ENCODE data around the gene STRADA. TPM values are rescaled to one million over a fixed set of nuclear protein-coding genes. Genes with fewer than 3 reads are reported as not detected.

Gene STRADA
- total and polyA plus RNA-seq, 2 donors (not counting 3 experiments of a cell fraction or from before 2014, with no cell fraction given) = 47.0 to 53.6 TPM

GRCh38 chr17:63780928-63781327 is 39.3 kb upstream of the STRADA start:
- DNase-seq (ENCODE audit: low read depth, low spot score) (no peak), FAIRE-seq (no peak)
- H3K79me2 ChIP-seq (ENCODE audit: control insufficient read depth, insufficient read depth, low read length) = peaks cover 95% of the 10 kb centered on the region
- POLR2A ChIA-PET = no interaction called here
- H3K9ac ChIP-seq (replicated peaks; ENCODE audit: extremely low read depth, insufficient read depth, low read length) = no peak overlapping the region
- no peak for TF ChIP-seq JUN (IDR thresholded peaks at IDR 0.05; ENCODE audit: borderline replicate concordance, insufficient read depth, insufficient read length, low read depth)
- TF ChIP-seq POLR2AphosphoS5 (IDR thresholded peaks at IDR 0.05; ENCODE audit: insufficient read depth, low read depth, low read length) = no peak
- no peak for TF ChIP-seq MYC (IDR thresholded peaks at IDR 0.05; ENCODE audit: low read depth, low read length)
- no peak for TF ChIP-seq POLR2A (IDR thresholded peaks at IDR 0.05; ENCODE audit: low read depth, low read length)
- no peak for TF ChIP-seq GATA2 (IDR thresholded peaks at IDR 0.05; ENCODE audit: insufficient read depth, insufficient read length, low read depth, low read length)
- TF ChIP-seq MAX (IDR thresholded peaks at IDR 0.05; ENCODE audit: insufficient read depth, insufficient read length) = no peak
- TF ChIP-seq EZH2 (IDR thresholded peaks at IDR 0.05; ENCODE audit: borderline replicate concordance, low read depth, low read length, severe bottlenecking) = no peak
- TF ChIP-seq FOS (IDR thresholded peaks at IDR 0.05; ENCODE audit: borderline replicate concordance, insufficient read depth, low read length) = no peak
- no peak for TF ChIP-seq CTCF (IDR thresholded peaks at IDR 0.05; ENCODE audit: extremely low read depth in 1 of 2, insufficient read depth in 1 of 2, low read depth in 1 of 2, low read length in 2 of 2)
- no peaks in the 10 kb centered on the region for H3K9me1 ChIP-seq (replicated peaks; ENCODE audit: control insufficient read depth, extremely low read depth, insufficient read depth, low read length)
- intact Hi-C loops (cut with micrococcal nuclease) (no loop called here), dilution Hi-C loops (cut with MboI; ENCODE audit: extremely low pct_ligation_motif_present, low sequenced_read_pairs) (no loop called here)
- peak overlapping the region; percentile 25 for H3K4me2 ChIP-seq (ENCODE audit: insufficient read depth, low read length)
- H3K4me1 ChIP-seq (ENCODE audit: control insufficient read depth, extremely low read depth, insufficient read depth, low read length) = peaks cover 13% of the 10 kb centered on the region
- no peak overlapping the region for H3K27ac ChIP-seq (ENCODE audit: insufficient read depth, low read depth, low read length)
- H3K36me3 ChIP-seq (ENCODE audit: control insufficient read depth in 2 of 2, extremely low read depth in 1 of 2, insufficient read depth in 2 of 2, low read length in 2 of 2) = peaks cover 0 to 6% of the 10 kb centered on the region in 2 experiments
- H3K27me3 ChIP-seq (ENCODE audit: control insufficient read depth in 2 of 2, insufficient read depth in 2 of 2, low read length in 2 of 2) = no peaks in the 10 kb centered on the region
- peaks cover 10% of the 10 kb centered on the region for H4K20me1 ChIP-seq (replicated peaks; ENCODE audit: control insufficient read depth, extremely low read depth, insufficient read depth, low read length)
- no peak overlapping the region for H2AFZ ChIP-seq (ENCODE audit: low read depth, low read length)
- CTCF ChIA-PET = no interaction called here
- no peaks in the 10 kb centered on the region for H3K9me3 ChIP-seq (replicated peaks; ENCODE audit: control insufficient read depth, insufficient read depth, low read length)
- no TSS peak for BruUV-seq (replicated peaks)
- H3K4me3 ChIP-seq (replicated peaks in 1 of 3; ENCODE audit: insufficient read depth in 1 of 3, low read depth in 1 of 3, low read length in 3 of 3) = no peak overlapping the region

Data from endothelial cell of umbilical vein (primary cell).